GM21360 (cell line): ENCODE results near the gene VMO1.

ENCODE experiments used
- ATAC-seq: cut with Tn5 transposase; IDR thresholded peaks from one replicate; pipeline ENCODE4 v1.9.1; 2021; ENCODE audit warnings: mild to moderate bottlenecking, moderate library complexity; ENCODE audit not compliant: unreplicated experiment

Gene VMO1

DNA sequence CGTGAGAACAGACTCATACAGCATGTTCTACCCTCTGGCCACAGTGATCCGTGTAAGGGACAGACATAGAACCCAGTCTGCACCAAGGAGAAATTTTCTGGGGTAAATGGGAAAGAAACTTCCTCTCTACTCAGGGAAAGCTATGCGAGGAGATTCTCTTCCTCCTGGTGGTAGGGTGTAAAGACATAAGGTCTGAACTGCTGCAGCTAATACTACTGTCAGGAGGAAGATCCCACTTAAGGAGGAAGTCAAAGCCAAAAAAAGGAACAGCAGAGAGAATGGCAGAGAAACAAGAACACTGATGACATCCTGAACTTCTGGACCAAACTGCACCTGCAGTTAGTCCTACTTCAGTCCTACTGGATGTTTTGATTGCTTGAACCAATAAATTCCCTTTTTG, 21.6 kb downstream of the VMO1 start:
- no peak for ATAC-seq

DNA sequence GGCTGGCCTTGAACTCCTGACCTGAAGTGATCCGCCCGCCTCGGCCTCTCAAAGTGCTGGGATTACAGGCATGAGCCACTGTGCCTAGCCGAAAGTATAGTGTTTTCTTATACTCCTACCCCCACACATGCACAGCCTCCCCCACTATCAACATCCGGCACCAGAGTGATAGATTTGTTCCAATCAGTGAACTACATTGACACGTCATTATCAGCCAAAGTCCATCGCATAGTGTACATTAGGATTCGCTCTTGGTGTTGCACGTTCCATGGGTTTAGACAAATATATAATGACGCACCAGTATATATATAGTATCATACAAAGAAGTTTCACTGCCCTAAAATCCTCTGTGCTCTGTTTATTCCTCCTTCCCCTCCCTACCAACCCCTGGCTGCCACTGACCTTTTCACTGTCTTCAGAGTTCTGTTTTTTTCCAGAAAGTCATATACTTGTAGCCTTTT, 26.4 kb downstream of the VMO1 start:
- no peak for ATAC-seq

DNA sequence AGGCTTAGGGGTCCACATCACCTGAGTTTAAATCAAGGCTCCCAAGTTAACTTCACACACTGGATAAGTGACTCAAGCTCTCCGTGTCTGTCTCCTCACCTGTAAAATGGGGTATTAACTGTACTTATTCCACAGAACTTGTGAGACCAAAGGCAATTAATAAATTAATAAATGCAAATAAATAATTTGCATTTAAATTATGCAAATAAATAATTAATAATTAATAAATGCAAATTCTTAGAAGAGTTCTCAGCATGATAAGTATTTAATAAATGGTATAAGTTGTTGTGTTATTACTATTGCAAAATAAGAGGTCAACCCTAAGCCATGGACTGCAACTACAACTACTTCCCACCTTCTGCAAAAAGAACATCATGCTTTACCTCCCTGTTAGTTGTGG, 32.8 kb downstream of the VMO1 start:
- ATAC-seq, result no peak

DNA sequence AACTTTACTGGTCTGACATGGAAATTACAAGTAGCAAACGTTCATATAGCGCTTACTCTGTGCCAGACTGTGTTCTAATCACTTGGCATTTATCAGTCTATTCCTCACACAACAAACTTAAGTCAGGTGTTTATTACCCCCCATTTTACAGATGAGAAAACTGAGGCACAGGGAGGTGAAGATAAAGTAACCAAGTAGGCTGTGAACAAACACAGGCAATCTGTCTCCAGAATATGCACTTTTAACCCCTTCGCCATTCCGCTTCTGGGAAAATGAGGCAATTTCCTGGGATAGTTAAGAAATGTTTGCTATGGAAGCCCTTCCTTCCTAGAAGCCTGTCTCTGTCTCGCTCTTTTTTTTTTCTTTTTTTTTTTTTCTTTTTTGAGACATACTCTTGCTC, 34.2 kb downstream of the VMO1 start:
- ATAC-seq, result no peak

DNA sequence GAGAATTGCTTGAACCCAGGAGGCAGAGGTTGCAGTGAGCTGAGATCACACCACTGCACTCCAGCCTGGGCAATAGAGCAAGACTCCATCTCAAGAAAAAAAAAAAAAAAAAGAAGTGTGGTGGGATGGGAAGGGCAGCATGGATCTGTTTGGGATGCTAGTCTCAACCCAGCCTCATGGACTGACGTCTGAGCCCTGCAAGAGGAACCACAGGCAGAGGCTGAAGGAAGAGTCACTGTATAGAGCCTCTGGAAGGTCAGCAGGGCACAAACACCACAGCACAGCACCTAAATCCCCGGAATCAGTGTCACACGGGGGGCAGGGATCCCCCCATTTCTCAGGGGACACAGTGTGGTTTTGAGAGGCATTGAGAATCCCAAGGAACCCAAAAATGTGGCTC, 35.6 kb downstream of the VMO1 start:
- ATAC-seq, result no peak

DNA sequence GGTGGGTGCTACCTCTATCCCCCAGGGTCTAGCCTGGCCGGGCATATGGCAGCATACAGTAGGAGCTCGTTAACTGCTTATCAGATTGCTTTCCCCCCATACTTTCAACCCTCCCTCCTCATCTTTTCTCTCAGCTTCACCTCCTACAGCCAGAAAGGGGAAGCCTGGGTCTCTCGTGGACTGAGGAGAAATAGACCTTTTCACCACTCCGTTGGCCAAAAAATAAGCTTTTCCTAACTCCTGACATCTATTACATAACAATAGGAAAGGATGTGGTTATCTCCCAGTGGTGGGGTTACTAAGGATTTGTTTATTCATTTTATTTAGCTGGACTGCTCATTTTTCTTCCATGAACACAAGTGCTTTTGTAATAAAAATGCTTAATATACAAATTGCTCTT, 37.5 kb downstream of the VMO1 start:
- no peak for ATAC-seq

DNA sequence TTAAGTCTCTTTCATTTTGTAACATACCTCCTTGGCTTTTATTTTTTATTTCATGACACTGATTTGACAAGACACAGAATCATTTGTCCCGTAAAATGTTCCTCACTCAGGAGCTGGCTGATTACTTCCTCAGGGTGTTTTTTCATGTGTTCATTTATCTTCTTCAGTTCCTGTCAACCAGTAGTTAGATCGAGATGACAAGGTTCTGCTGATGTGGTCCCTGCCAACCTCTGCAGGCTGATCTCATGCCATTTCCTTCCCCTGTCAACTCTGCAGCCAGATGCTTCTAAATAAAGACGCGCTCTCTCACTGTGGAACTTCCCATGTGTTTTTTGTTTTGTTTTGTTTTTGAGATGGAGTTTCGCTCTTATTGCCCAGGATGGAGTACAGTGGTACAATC, 38.3 kb downstream of the VMO1 start:
- ATAC-seq, result no peak

DNA sequence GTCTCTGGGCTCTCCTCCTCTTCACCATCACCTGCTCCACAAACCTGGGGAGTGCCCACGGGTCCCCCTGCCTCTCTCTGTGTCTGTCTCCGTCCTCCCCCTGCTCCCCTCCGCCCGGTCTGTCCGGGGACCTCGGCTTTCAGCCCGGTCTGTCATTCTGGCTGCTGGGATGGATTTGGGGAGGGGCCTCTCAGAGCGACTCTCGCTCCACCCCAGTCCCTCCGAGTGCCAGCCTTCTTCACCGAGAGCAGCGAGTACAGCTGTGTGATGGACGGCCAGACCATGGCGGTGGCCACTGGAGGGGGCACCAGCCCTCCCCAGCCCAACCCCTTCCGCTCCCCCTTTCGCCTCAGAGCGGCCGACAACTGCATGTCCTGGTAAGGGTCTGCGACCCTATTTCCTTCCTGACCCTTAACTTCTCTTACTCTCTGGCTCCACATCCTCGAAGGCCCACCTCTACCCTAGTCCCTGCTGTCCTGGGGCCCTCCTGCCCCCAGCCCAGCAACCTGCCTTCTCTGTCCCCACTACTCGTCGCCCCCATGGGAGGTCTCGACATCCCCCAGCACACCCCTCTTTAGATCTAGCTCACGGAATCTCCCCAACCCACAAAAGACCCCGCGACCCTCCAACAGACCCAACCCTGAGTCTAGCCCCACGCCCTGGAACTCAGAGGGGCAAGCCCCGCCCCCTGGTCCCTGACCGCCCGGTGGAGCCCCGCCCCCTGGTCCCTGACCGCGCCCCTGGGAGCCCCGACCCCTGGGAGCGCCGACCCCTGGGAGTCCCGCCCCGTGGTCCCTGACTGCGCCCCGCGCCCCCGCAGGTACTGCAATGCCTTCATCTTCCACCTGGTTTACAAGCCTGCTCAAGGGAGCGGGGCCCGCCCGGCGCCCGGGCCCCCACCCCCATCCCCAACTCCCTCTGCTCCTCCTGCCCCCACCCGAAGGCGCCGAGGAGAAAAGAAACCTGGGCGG, 40.9 kb downstream of the VMO1 start:
- no peak for ATAC-seq

DNA sequence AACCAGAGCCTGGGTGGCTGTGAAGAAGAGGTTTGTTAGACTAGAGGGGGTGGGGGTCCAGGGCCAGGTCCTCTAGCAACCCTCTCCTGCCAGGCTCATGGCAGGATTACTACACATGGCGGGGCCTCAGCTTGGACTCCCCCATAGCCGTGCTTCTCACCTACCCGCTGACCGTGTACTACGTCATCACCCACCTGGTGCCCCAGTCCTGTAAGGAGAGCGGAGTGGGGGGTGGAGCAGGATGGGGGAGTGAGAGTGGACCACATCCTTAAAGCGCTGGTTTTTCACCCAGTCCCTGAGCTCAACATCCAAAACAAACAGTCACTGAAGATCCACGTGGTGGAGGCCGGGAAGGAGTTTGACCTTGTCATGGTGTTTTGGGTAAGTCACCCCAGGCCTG, 42.3 kb downstream of the VMO1 start:
- ATAC-seq, result no peak

DNA sequence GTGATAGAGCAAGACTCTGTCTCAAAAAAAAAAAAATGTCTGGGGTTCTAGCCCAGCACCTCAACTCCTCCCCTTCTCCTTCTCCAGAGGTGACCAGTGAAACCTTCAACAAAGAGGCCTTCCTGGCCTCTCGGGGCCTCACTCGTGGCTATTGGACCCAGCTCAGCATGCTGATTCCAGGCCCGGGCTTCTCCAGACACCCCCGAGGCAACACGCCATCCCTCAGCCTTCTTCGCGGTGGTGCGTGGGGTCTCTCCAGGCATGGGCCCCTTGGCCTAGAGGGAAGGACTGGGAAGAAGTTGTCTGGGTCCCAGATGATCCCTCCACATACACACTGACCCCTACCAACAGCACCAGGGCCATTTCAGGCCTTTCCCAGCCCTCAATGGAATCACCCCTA, 42.9 kb downstream of the VMO1 start:
- ATAC-seq, result no peak

DNA sequence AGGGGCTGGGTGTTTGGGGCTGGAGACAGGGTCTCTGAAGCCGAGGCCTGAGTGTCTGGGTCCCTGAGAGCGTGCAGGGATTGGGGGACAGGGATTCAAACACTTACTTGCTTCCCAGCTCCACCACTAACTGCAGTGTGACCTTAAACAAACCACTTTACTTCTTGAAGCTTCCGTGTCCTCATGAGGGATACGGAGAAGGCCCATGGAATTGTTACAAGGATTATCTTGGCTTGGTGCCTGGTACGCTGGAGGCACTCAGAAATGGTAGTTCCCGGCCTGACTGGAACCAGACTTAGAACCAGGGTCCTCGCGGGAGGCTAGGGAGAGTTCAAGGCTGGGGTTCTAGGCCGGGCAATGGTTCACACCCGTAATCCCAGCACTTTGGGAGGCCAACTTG, 43.5 kb downstream of the VMO1 start:
- no peak for ATAC-seq

DNA sequence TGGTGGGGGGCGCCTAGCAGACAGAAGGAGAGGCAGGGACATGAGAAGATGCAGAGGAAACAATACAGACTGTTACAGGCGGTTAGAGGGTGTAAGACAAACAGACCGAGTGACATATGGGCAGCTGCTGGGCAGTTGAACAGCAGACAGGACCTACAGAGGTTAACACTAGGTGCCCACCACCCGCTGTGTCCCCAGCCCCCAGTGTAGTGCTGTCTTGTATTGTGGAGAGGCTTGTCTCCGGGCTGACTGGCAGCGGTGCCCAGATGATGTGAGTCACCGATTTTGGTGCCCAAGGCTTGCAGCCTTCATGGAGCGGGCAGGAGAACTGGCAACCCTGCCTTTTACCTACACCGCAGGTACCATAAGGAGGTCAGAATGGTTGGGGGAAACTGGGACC, 44.0 kb downstream of the VMO1 start:
- no peak for ATAC-seq

DNA sequence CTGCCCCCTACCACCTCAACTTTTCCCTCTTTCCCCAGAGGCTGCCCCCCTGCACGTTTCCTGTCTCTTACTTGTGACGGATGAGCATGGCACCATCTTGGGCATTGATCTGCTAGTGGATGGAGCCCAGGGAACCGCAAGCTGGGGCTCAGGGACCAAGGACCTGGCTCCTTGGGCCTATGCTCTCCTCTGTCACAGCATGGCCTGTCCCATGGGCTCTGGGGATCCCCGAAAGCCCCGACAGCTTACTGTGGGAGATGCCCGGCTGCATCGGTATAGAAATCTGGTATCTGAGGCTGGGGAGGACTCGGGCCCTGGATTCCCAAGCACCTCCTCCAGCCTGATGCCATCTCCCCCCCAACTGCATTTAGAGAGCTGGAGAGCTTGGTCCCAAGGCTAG, 44.6 kb downstream of the VMO1 start:
- no peak for ATAC-seq

DNA sequence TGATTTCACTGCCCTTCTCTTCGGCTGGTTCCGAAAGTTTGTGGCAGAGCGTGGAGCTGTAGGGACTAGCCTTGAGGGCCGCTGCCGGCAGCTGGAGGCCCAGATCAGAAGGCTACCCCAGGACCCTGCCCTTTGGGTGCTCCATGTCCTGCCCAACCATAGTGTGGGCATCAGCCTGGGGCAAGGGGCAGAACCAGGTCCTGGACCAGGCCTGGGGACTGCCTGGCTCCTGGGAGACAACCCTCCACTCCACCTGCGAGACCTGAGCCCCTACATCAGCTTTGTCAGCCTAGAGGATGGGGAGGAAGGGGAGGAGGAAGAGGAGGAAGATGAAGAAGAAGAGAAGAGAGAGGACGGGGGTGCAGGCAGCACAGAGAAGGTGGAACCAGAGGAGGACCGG, 45.6 kb downstream of the VMO1 start:
- ATAC-seq, result no peak

DNA sequence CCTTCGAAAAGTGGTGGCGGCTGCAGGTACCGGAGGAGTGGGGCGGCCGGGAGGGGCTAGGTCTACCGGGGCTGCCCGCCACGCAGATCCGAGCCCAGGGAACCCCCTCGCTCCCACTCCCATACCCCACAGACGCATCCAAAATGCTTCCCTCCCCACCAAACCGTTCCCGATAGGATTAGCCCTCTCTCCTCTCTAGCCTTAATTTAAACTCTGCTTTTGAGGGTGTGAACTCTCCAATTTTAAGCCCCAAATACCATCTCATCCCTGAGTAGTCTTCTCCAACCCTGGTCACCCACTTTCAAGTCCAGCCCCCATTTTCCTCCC, 46.2 kb downstream of the VMO1 start:
- no peak for ATAC-seq

DNA sequence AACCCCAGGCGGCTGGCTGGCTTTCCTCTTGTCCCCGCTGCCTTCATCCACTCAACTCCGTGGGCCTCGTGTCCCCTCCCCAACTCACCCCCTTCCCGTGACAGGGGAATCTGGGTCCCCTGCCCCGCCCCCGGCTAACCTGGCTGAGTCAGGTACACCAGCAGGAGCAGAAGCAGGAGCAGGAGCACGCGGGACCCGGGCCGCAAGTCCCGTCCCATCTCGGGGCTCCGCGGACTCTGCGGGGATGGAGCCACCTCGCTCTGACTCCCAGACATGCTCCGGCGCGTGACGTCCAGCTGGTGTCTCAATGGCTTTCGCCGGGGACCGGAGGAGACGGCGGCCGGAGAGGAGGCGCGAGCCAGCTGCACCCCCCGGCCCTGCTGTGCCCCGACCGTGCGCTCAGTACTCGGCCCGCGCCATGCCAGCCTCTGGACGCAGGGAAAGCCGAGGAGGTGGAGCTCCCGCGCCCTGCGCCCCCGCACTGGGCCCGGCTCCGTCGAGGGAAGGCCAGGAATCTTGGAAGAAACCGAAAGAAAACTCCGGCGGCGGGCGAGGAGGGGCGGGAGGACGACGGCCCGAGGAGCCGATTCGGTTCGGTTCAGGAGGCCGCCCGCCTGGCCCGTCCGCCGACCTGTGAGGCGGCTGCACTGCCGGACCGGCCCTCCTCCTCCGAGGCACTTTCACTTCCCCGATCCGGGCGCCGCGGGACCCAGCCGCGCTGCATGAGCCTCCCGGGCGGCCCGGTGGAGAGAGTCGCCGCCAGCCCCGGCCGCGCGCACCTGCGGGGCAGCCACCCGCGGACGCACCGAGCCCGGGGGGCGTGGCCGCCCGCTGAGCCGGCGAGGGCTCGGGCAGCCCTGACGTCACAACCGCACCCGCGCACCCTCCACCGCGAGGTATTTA, 46.8 kb downstream of the VMO1 start, which contains the start of the genes CXCL16 and ZMYND15:
Gene CXCL16 (minus strand): TSS at position 807 of the 903 bp plus-strand sequence. CDS start 589 bp downstream, at position 218.
Gene ZMYND15 (plus strand): TSS at position 712 of the 903 bp plus-strand sequence. CDS start 716 bp downstream, outside the sequence.
- ATAC-seq, result no peak

DNA sequence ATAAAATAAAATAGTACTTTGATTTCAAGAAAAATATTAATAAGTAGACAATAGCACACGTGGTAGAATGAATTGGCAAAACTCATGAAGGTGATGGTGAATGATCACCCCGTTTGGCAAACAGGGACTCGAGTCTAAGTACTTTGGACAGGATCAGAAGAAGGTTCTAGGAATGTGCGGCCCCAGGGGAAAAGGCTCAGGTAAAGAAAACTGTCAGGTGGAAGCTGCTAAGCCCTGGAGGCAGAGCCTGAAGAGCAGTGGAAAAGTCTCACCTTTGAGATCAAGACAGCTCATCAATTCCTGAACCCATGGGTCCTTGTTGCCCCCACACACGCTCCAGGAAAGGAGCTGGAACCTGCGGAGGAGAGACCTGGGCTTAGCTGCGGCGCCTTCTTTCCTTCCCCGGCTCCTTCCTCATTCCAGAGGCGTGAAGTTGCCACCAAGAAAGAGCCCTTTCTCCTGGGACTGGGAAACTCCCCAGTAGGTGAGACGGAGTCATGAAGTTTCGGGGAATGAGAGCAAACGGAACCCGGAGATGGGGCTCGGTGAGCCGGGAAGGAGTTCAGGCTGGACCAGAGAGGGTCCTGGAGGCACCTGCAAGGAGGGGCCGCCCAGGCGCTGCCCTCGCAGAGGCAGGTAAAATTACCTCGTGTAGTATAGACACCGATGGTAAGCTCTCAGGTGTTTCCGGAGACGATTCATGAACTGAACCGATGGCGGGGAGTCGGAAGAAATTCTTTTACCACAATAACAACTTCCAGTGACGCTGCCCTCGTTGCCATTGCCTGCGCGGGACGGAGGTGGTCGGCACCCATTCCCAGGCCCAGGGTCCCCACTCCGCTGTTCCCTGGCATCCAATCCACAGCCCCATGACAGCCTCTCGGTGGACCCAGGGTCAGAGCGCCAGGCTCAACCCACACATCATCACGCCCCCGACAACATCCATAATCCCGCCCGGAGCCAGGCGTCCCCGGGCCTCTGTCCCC, 47.7 kb downstream of the VMO1 start:
- no peak for ATAC-seq

DNA sequence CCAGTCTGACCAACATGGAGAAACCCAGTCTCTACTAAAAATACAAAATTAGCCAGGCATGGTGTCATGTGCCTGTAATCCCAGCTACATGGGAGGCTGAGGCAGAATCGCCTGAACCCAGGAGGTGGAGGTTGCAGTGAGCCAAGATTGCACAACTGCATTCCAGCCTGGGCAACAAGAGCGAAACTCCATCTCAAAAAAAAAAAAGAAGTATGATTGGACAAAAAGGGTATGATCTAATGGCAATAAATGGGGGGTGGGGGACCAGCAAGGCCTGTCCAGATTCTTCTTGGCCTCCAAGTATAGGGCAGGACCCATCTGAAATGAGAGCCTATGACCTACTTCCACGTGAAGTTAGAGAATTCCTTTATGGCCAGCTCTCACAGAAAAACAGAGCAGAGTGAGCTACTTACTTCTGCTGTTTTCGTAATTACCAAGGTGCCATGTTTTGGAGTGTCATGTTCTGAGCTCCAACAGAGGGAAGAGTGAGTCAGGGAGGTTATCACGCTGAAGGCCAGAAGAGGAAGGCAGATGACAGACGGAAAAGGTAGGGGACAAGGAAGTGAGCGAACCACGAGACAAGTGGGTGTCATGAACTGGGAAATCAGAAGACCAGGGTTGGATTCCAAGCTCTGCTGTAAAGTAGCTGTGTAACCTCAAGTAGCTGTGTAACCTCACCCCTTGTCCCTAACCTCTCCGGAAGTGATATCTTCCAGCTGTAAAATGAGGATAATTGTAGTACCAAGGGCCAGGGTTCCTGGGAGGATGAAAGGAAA, 50.1 kb downstream of the VMO1 start:
- ATAC-seq, result no peak
